ENCODE measurements around the gene NEMF. TPM values are rescaled to one million over a fixed set of nuclear protein-coding genes. Genes with fewer than 3 reads are reported as not detected.
"Not testable (repeated sequence)": the region's sequence is repeated elsewhere in the genome, so short reads cannot be mapped to it uniquely, and the experiment has no call there.

The NEMF gene
- polyA plus RNA-seq, 1 donor (not counting 4 experiments of a cell fraction or from before 2014, with no cell fraction given): 55.1 TPM

GRCh38 chr14:49745191-49745590 lies 107.4 kb downstream of the NEMF start:
- no peaks in the 10 kb centered on the region for H3K9me3 ChIP-seq (ENCODE audit: control insufficient read depth, low read depth, low read length)
- FAIRE-seq: no peak
- no peaks in the 10 kb centered on the region for H3K36me3 ChIP-seq (ENCODE audit: control insufficient read depth in 2 of 2, extremely low read depth in 1 of 2, insufficient read depth in 2 of 2, low read length in 2 of 2)

GRCh38 chr14:49735669-49736068 lies 116.9 kb downstream of the NEMF start:
- H3K4me2 ChIP-seq (ENCODE audit: control insufficient read depth, extremely low read depth, insufficient read depth, low read depth, low read length); H3K79me2 ChIP-seq (ENCODE audit: control insufficient read depth, insufficient read depth, low read length); H4K20me1 ChIP-seq (ENCODE audit: control insufficient read depth, extremely low read depth, insufficient read depth, low read length); H3K9me3 ChIP-seq (ENCODE audit: control insufficient read depth, low read depth, low read length); dilution Hi-C loops (cut with MboI; ENCODE audit: extremely low pct_ligation_motif_present, low sequenced_read_pairs); H2AFZ ChIP-seq (ENCODE audit: control insufficient read depth, low read length); H3K36me3 ChIP-seq (ENCODE audit: control insufficient read depth in 2 of 2, extremely low read depth in 1 of 2, insufficient read depth in 2 of 2, low read length in 2 of 2); H3K4me3 ChIP-seq (ENCODE audit: control insufficient read depth in 2 of 3, extremely low read depth in 1 of 3, insufficient read depth in 2 of 3, low read depth in 1 of 3, low read length in 3 of 3); H3K9me1 ChIP-seq (ENCODE audit: control insufficient read depth, extremely low read depth, insufficient read depth, low read length); H3K27ac ChIP-seq (ENCODE audit: control insufficient read depth, insufficient read depth, low read length); H3K27me3 ChIP-seq (ENCODE audit: control insufficient read depth, extremely low read depth, insufficient read depth, low read length); FAIRE-seq; H3K4me1 ChIP-seq (ENCODE audit: control insufficient read depth, extremely low read depth, insufficient read depth, low read length); H3K9ac ChIP-seq (ENCODE audit: control insufficient read depth, extremely low read depth, insufficient read depth, low read length); DNase-seq (ENCODE audit: low read depth, low spot score): not testable (repeated sequence)

More at GRCh38 chr14:49745191-49745590, 107.4 kb downstream of the NEMF start:
- H3K4me1 ChIP-seq (ENCODE audit: control insufficient read depth, extremely low read depth, insufficient read depth, low read length): no peaks in the 10 kb centered on the region
- H3K9ac ChIP-seq (ENCODE audit: control insufficient read depth, extremely low read depth, insufficient read depth, low read length): no peak overlapping the region
- H4K20me1 ChIP-seq (ENCODE audit: control insufficient read depth, extremely low read depth, insufficient read depth, low read length): no peaks in the 10 kb centered on the region
- no peaks in the 10 kb centered on the region for H3K27me3 ChIP-seq (ENCODE audit: control insufficient read depth, extremely low read depth, insufficient read depth, low read length)
- dilution Hi-C loops (cut with MboI; ENCODE audit: extremely low pct_ligation_motif_present, low sequenced_read_pairs): no loop called here
- no peaks in the 10 kb centered on the region for H3K9me1 ChIP-seq (ENCODE audit: control insufficient read depth, extremely low read depth, insufficient read depth, low read length)
- H3K27ac ChIP-seq (ENCODE audit: control insufficient read depth, insufficient read depth, low read length): no peak overlapping the region
- H3K4me3 ChIP-seq (ENCODE audit: control insufficient read depth in 2 of 3, extremely low read depth in 1 of 3, insufficient read depth in 2 of 3, low read depth in 1 of 3, low read length in 3 of 3): no peak overlapping the region
- DNase-seq (ENCODE audit: low read depth, low spot score): no peak
- no peak overlapping the region for H3K4me2 ChIP-seq (ENCODE audit: control insufficient read depth, extremely low read depth, insufficient read depth, low read depth, low read length)
- no peak for TF ChIP-seq EZH2 (IDR thresholded peaks at IDR 0.05; ENCODE audit: low read length)
- TF ChIP-seq, protein P1, sequence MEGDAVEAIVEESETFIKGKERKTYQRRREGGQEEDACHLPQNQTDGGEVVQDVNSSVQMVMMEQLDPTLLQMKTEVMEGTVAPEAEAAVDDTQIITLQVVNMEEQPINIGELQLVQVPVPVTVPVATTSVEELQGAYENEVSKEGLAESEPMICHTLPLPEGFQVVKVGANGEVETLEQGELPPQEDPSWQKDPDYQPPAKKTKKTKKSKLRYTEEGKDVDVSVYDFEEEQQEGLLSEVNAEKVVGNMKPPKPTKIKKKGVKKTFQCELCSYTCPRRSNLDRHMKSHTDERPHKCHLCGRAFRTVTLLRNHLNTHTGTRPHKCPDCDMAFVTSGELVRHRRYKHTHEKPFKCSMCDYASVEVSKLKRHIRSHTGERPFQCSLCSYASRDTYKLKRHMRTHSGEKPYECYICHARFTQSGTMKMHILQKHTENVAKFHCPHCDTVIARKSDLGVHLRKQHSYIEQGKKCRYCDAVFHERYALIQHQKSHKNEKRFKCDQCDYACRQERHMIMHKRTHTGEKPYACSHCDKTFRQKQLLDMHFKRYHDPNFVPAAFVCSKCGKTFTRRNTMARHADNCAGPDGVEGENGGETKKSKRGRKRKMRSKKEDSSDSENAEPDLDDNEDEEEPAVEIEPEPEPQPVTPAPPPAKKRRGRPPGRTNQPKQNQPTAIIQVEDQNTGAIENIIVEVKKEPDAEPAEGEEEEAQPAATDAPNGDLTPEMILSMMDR (optimal IDR thresholded peaks at IDR 0.05 in 1 of 3, IDR thresholded peaks at IDR 0.05 in 1 of 3, conservative IDR thresholded peaks at IDR 0.05 in 1 of 3; ENCODE audit: extremely low read depth in 1 of 3, insufficient read depth in 2 of 3, low read length in 3 of 3): no peak
- no peak overlapping the region for H2AFZ ChIP-seq (ENCODE audit: control insufficient read depth, low read length)
- H3K79me2 ChIP-seq (ENCODE audit: control insufficient read depth, insufficient read depth, low read length): no peaks in the 10 kb centered on the region

DNA sequence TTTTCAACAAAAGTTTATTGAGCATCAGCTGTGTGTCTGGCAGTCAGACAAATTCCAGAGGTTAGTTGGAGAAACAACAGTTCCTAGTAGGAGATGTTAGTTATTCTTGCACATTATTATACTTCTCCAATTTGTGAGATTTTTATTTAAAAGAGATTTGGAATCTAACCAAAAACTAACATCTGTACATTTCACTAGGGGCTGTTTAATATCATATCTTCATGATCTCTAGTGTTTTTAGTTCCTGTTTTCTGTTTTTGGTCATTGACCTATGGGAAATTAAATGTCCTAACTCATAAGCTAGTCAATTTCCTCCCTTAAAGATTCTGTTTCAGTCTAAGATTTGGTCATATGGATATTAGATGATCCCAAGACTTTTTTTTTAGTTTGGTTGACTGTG lies 118.8 kb downstream of the NEMF start:
- no peaks in the 10 kb centered on the region for H3K9me1 ChIP-seq (ENCODE audit: control insufficient read depth, extremely low read depth, insufficient read depth, low read length)
- no peak overlapping the region for H2AFZ ChIP-seq (ENCODE audit: control insufficient read depth, low read length)
- H3K4me3 ChIP-seq (ENCODE audit: control insufficient read depth in 2 of 3, extremely low read depth in 1 of 3, insufficient read depth in 2 of 3, low read depth in 1 of 3, low read length in 3 of 3): no peak overlapping the region
- no peaks in the 10 kb centered on the region for H3K4me1 ChIP-seq (ENCODE audit: control insufficient read depth, extremely low read depth, insufficient read depth, low read length)
- TF ChIP-seq, protein P1 (optimal IDR thresholded peaks at IDR 0.05 in 1 of 3, IDR thresholded peaks at IDR 0.05 in 1 of 3, conservative IDR thresholded peaks at IDR 0.05 in 1 of 3; ENCODE audit: extremely low read depth in 1 of 3, insufficient read depth in 2 of 3, low read length in 3 of 3): no peak
- no peak for TF ChIP-seq EZH2 (IDR thresholded peaks at IDR 0.05; ENCODE audit: low read length)
- no peak overlapping the region for H3K27ac ChIP-seq (ENCODE audit: control insufficient read depth, insufficient read depth, low read length)
- H3K79me2 ChIP-seq (ENCODE audit: control insufficient read depth, insufficient read depth, low read length): no peaks in the 10 kb centered on the region
- no peaks in the 10 kb centered on the region for H3K36me3 ChIP-seq (ENCODE audit: control insufficient read depth in 2 of 2, extremely low read depth in 1 of 2, insufficient read depth in 2 of 2, low read length in 2 of 2)
- H3K4me2 ChIP-seq (ENCODE audit: control insufficient read depth, extremely low read depth, insufficient read depth, low read depth, low read length): no peak overlapping the region
- dilution Hi-C loops (cut with MboI; ENCODE audit: extremely low pct_ligation_motif_present, low sequenced_read_pairs): no loop called here
- H3K9me3 ChIP-seq (ENCODE audit: control insufficient read depth, low read depth, low read length): no peaks in the 10 kb centered on the region
- FAIRE-seq (no peak), DNase-seq (ENCODE audit: low read depth, low spot score) (no peak)
- H3K27me3 ChIP-seq (ENCODE audit: control insufficient read depth, extremely low read depth, insufficient read depth, low read length): no peaks in the 10 kb centered on the region
- H4K20me1 ChIP-seq (ENCODE audit: control insufficient read depth, extremely low read depth, insufficient read depth, low read length): no peaks in the 10 kb centered on the region
- H3K9ac ChIP-seq (ENCODE audit: control insufficient read depth, extremely low read depth, insufficient read depth, low read length): no peak overlapping the region

All from keratinocyte (primary cell).